HepG2 (cell line): ENCODE results near the gene EYA4. TPM values are rescaled to one million over a fixed set of nuclear protein-coding genes. Genes with fewer than 3 reads are reported as not detected.

Experiments used
- ATAC-seq: fragments of 200-7000 bp; cut with Tn5 transposase; 3 replicates; pipeline ENCODE4 v1.9.1; 2020; ENCODE audit warnings: mild to moderate bottlenecking, moderate library complexity
- BruUV-seq: library from RNA; stranded (reverse); fragments of 400-500 nt; replicated peaks from 2 replicates; lab custom pipeline; 2021; lab: Mats Ljungman, UMichigan
- CTCF ChIA-PET: fragments of 300-600 bp; formaldehyde crosslinking; extraction: SDS; loops from one replicate; lab custom pipeline; 2021; ENCODE audit warnings: low total read pairs, inconsistent platforms, low intra/inter-chr PET ratio; lab: Yijun Ruan, JAX
- POLR2A ChIA-PET: fragments of 350-600 bp; sonication (Branson Sonifier 250); formaldehyde crosslinking; loops from one replicate; lab custom pipeline; 2020; ENCODE audit warnings: antibody characterized with exemption, inconsistent platforms; lab: Yijun Ruan, JAX
- DNase-seq: peaks from one replicate; pipeline ENCODE4 v3.0.0-alpha.2; 2015; ENCODE audit warnings: low spot score
- FAIRE-seq: peaks from 3 replicates; lab custom pipeline; 2011; peaks lifted over from hg19 to GRCh38; lab: Jason Lieb, UNC
- H2AFZ ChIP-seq: one replicate; pipeline ENCODE4 v1.6.1; 2011; ENCODE audit warnings: low read length, inconsistent platforms
- H3K27ac ChIP-seq: fragments of 300-600 bp; 3 replicates; pipeline ENCODE4 v1.8.0; 2011; ENCODE audit warnings: mixed run types, mild to moderate bottlenecking, mixed read lengths, low read length, inconsistent platforms; ENCODE audit not compliant: insufficient read depth; ENCODE audit errors: extremely low read length
- H3K27me3 ChIP-seq, 2 experiments: fragments of 200-600 bp in 1 of 2; 2 replicates in 1 of 2; 3 replicates in 1 of 2; pipeline versions ENCODE4 v1.6.0 to v1.8.0; 2011; ENCODE audit warnings: low read length in 2 of 2, mild to moderate bottlenecking in 2 of 2, moderate library complexity in 2 of 2, inconsistent platforms in 1 of 2; ENCODE audit not compliant: insufficient read depth in 2 of 2, control insufficient read depth in 1 of 2
- H3K36me3 ChIP-seq, 2 experiments: fragments of 200-600 bp in 1 of 2; replicated peaks in 1 of 2; 2 replicates in 1 of 2; 3 replicates in 1 of 2; pipeline versions ENCODE4 v1.5.1 to v1.8.0; 2011; ENCODE audit warnings: low read length in 2 of 2, inconsistent platforms in 1 of 2; ENCODE audit not compliant: insufficient read depth in 2 of 2, control insufficient read depth in 1 of 2
- H3K4me1 ChIP-seq: 2 replicates; pipeline ENCODE4 v1.5.1; 2012; ENCODE audit warnings: low read length, inconsistent platforms; ENCODE audit not compliant: insufficient read depth
- H3K4me2 ChIP-seq: 2 replicates; pipeline ENCODE4 v1.6.0; 2011; ENCODE audit warnings: low read depth, low read length, inconsistent platforms
- H3K4me3 ChIP-seq, 3 experiments: fragments of 200-600 bp in 1 of 3; sonication (generic), shearing (Covaris generic) in 1 of 3; replicated peaks in 1 of 3; 2 replicates each; pipeline ENCODE4 v1.5.1; 2011 to 2016; ENCODE audit warnings: low read length in 3 of 3, inconsistent platforms in 2 of 3, low read depth in 2 of 3, mild to moderate bottlenecking in 2 of 3, control low read depth in 1 of 3, mixed read lengths in 1 of 3; ENCODE audit not compliant: insufficient read depth in 1 of 3
- H3K79me2 ChIP-seq: one replicate; pipeline ENCODE4 v1.6.1; 2011; ENCODE audit warnings: low read length, inconsistent platforms; ENCODE audit not compliant: insufficient read depth
- H3K9ac ChIP-seq: 2 replicates; pipeline ENCODE4 v1.6.0; 2011; ENCODE audit warnings: mild to moderate bottlenecking, low read depth, low read length, inconsistent platforms; ENCODE audit not compliant: insufficient read depth
- H3K9me3 ChIP-seq: 2 replicates; pipeline ENCODE4 v1.5.1; 2012; ENCODE audit warnings: mild to moderate bottlenecking, low read length
- H4K20me1 ChIP-seq: 2 replicates; pipeline ENCODE4 v1.6.0; 2011; ENCODE audit warnings: inconsistent platforms, mild to moderate bottlenecking, low read length, moderate library complexity; ENCODE audit not compliant: insufficient read depth
- GATAD1 ChIP-seq: IDR thresholded peaks from 2 replicates; pipeline ENCODE4 v1.6.1; 2016; ENCODE audit warnings: missing genetic modification reagents, missing compliant biosample characterization
- ISL2 ChIP-seq: sonication (generic); formaldehyde crosslinking; IDR thresholded peaks from 2 replicates; pipeline ENCODE4 v1.5.0; 2020; ENCODE audit warnings: missing genetic modification reagents
- RAD21 ChIP-seq: fragments of 450-650 bp; formaldehyde crosslinking; IDR thresholded peaks from 2 replicates; pipeline ENCODE4 v1.5.0; 2020; ENCODE audit warnings: mild to moderate bottlenecking
- SRSF4 ChIP-seq: fragments of 200-400 bp; formaldehyde crosslinking; IDR thresholded peaks from one replicate; pipeline ENCODE4 v1.6.1; 2018; ENCODE audit warnings: mild to moderate bottlenecking, low read depth, low read length, moderate library complexity; ENCODE audit not compliant: poor library complexity, severe bottlenecking
- ZBTB7B ChIP-seq: sonication (generic); formaldehyde crosslinking; IDR thresholded peaks from 2 replicates; pipeline ENCODE4 v1.4.0; 2020; ENCODE audit warnings: missing genetic modification reagents
- ZNF746 ChIP-seq: sonication (generic); formaldehyde crosslinking; IDR thresholded peaks from 2 replicates; pipeline ENCODE4 v1.8.0; 2022; ENCODE audit warnings: mild to moderate bottlenecking, missing genetic modification reagents
- WGBS: methylation state at CpG from one replicate; pipeline ENCODE4 v1.1.6; 2017; ENCODE audit warnings: low lambda C conversion rate; 5-methylcytosine and 5-hydroxymethylcytosine counted together
- in situ Hi-C: cut with HindIII; loops from 2 replicates; pipeline ENCODE4 v1.10.0; 2017; ENCODE audit warnings: low pct_unique_long_range_greater_than_20kb; ENCODE audit not compliant: extremely low pct_ligation_motif_present
- intact Hi-C: fragments of 100-400 bp; cut with micrococcal nuclease; formaldehyde crosslinking; loops from one replicate; pipeline ENCODE4 v1.10.0; 2022; ENCODE audit not compliant: unreplicated experiment
- polyA plus RNA-seq, 8 experiments: library from polyadenylated mRNA; depleted of rRNA in 3 of 8; stranded (reverse) in 7 of 8; unstranded in 1 of 8; fragments of >200 nt; fragmentation: Illumina TruSeq in 4 of 8; extraction: Trizol in 4 of 8; gene quantifications; 2 replicates each; pipeline versions ENCODE4 v1.2.1 to v1.2.3, GENCODE V29; 2011 to 2016; ENCODE audit warnings: low read depth in 4 of 8, missing spikeins in 1 of 8, mixed read lengths in 1 of 8; ENCODE audit not compliant: insufficient read depth in 1 of 8
- total RNA-seq, 5 experiments: library from RNA; depleted of rRNA; stranded (reverse); fragments of >200 nt; fragmentation: Illumina TruSeq; extraction: Trizol; gene quantifications; 2 replicates each; pipeline ENCODE4 v1.2.3, GENCODE V29; 2016; ENCODE audit warnings: low read depth in 1 of 5
- TF ChIP-seq, protein P1 (sequence below), 2 experiments: IDR thresholded peaks; 2 replicates each; pipeline ENCODE4 v1.6.1; 2011 to 2012; ENCODE audit warnings: low read length in 2 of 2, borderline replicate concordance in 1 of 2, low read depth in 1 of 2, mild to moderate bottlenecking in 1 of 2, moderate library complexity in 1 of 2
- TF ChIP-seq, protein P2 (sequence below): sonication (generic); formaldehyde crosslinking; conservative IDR thresholded peaks from 2 replicates; pipeline ENCODE4 v1.8.1; 2023; ENCODE audit warnings: missing genetic modification reagents

Gene EYA4
- total and polyA plus RNA-seq, 2 of the 13 experiments (the other 11 are each of a cell fraction or from before 2014, with no cell fraction given): not detected

DNA sequence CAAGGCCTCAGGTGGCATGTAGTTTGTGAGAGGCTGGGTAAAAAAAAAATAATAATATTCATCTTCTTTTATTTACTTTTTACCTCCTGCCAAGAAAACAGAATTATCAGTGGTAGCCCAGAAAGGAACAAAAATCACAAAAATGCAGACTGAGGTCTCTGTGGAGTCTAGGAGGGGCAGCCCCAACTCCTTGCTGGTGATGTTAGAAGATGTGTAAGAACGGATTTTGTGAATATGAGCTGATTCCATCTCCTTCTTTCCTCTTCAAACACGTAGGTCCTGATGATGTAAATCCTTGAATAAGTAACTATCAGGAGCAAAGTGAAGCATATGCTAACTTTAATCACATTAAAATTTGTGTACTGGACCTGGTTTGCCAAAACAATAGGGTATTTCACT, 226.8 kb downstream of the EYA4 start:
- H3K36me3 ChIP-seq: no peaks in the 10 kb centered on the region
- H3K4me1 ChIP-seq: no peaks in the 10 kb centered on the region
- FAIRE-seq (no peak), ATAC-seq (no peak), DNase-seq (no peak)
- intact Hi-C loops (no loop called here), in situ Hi-C loops (no loop called here)
- no peak overlapping the region for H3K4me3 ChIP-seq
- H3K27me3 ChIP-seq: no peaks in the 10 kb centered on the region
- POLR2A ChIA-PET: no interaction called here
- H4K20me1 ChIP-seq: no peaks in the 10 kb centered on the region
- CTCF ChIA-PET: no interaction called here
- H2AFZ ChIP-seq: no peak overlapping the region
- BruUV-seq: no TSS peak
- no peak overlapping the region for H3K4me2 ChIP-seq
- no peaks in the 10 kb centered on the region for H3K9me3 ChIP-seq
- 0% methylated on average over 2 of the region's 2 CpGs for WGBS
- H3K9ac ChIP-seq: no peak overlapping the region
- H3K27ac ChIP-seq: no peak overlapping the region
- no peaks in the 10 kb centered on the region for H3K79me2 ChIP-seq
- no peak for TF ChIP-seq ISL2 (CRISPR knock-in tag)
- TF ChIP-seq, protein P1, sequence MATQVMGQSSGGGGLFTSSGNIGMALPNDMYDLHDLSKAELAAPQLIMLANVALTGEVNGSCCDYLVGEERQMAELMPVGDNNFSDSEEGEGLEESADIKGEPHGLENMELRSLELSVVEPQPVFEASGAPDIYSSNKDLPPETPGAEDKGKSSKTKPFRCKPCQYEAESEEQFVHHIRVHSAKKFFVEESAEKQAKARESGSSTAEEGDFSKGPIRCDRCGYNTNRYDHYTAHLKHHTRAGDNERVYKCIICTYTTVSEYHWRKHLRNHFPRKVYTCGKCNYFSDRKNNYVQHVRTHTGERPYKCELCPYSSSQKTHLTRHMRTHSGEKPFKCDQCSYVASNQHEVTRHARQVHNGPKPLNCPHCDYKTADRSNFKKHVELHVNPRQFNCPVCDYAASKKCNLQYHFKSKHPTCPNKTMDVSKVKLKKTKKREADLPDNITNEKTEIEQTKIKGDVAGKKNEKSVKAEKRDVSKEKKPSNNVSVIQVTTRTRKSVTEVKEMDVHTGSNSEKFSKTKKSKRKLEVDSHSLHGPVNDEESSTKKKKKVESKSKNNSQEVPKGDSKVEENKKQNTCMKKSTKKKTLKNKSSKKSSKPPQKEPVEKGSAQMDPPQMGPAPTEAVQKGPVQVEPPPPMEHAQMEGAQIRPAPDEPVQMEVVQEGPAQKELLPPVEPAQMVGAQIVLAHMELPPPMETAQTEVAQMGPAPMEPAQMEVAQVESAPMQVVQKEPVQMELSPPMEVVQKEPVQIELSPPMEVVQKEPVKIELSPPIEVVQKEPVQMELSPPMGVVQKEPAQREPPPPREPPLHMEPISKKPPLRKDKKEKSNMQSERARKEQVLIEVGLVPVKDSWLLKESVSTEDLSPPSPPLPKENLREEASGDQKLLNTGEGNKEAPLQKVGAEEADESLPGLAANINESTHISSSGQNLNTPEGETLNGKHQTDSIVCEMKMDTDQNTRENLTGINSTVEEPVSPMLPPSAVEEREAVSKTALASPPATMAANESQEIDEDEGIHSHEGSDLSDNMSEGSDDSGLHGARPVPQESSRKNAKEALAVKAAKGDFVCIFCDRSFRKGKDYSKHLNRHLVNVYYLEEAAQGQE (IDR thresholded peaks at IDR 0.05; ENCODE audit: borderline replicate concordance in 1 of 2, low read depth in 1 of 2, low read length in 2 of 2): no peak
- TF ChIP-seq GATAD1: no peak
- TF ChIP-seq, protein P2, sequence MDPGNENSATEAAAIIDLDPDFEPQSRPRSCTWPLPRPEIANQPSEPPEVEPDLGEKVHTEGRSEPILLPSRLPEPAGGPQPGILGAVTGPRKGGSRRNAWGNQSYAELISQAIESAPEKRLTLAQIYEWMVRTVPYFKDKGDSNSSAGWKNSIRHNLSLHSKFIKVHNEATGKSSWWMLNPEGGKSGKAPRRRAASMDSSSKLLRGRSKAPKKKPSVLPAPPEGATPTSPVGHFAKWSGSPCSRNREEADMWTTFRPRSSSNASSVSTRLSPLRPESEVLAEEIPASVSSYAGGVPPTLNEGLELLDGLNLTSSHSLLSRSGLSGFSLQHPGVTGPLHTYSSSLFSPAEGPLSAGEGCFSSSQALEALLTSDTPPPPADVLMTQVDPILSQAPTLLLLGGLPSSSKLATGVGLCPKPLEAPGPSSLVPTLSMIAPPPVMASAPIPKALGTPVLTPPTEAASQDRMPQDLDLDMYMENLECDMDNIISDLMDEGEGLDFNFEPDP: no peak
- TF ChIP-seq ZNF746 (CRISPR knock-in tag): no peak
- TF ChIP-seq ZBTB7B (CRISPR knock-in tag): no peak
- TF ChIP-seq SRSF4: no peak
- no peak for TF ChIP-seq RAD21 (CRISPR knock-in tag)
